HEK293 (cell line): Measurements from ENCODE around the gene ADIG.

Source experiments
- CTCF ChIP-seq: fragments of 450-650 bp; formaldehyde crosslinking; IDR thresholded peaks from 2 replicates; pipeline ENCODE4 v1.5.1; 2016; ENCODE audit warnings: missing biosample characterization, missing genetic modification characterization
- PRDM10 ChIP-seq: fragments of 450-650 bp; formaldehyde crosslinking; IDR thresholded peaks from 2 replicates; pipeline ENCODE4 v1.5.1; 2016; ENCODE audit warnings: missing biosample characterization, missing genetic modification characterization
- ZFP37 ChIP-seq: fragments of 450-650 bp; formaldehyde crosslinking; IDR thresholded peaks from 2 replicates; pipeline ENCODE4 v1.5.1; 2016; ENCODE audit warnings: missing biosample characterization, missing genetic modification characterization
- ZNF214 ChIP-seq: fragments of 450-650 bp; formaldehyde crosslinking; IDR thresholded peaks from 2 replicates; pipeline ENCODE4 v1.5.1; 2017; ENCODE audit warnings: missing biosample characterization, mild to moderate bottlenecking, missing genetic modification characterization, borderline replicate concordance

- TF ChIP-seq PRDM10 (tag by site-specific recombination) (no peak), ZFP37 (tag by site-specific recombination) (no peak), CTCF (no peak), ZNF214 (tag by site-specific recombination) (no peak)
These were observed 43.1 kb downstream of the ADIG start for GRCh38 chr20:38624084-38624483.
